ENCODE data around the gene TRIM56. TPM values are rescaled to one million over a fixed set of nuclear protein-coding genes. Genes with fewer than 3 reads are reported as not detected.
A peak's percentile ranks its signal among the peaks of the same experiment; 100 is the strongest.
"Not testable (repeated sequence)": the region's sequence is repeated elsewhere in the genome, so short reads cannot be mapped to it uniquely, and the experiment has no call there.

TRIM56 gene
- total and polyA plus RNA-seq, 2 donors (not counting 1 experiment from before 2014, with no cell fraction given), result 6.0 to 27.6 TPM

- TF ChIP-seq EZH2 (IDR thresholded peaks at IDR 0.05; ENCODE audit: low read length, missing control alignments) (no peak), CTCF (conservative IDR thresholded peaks at IDR 0.05 in 1 of 2, IDR thresholded peaks at IDR 0.05 in 1 of 2; ENCODE audit: low read depth in 1 of 2, low read length in 2 of 2) (no peak)
- Histone ChIP-seq H2AFZ (ENCODE audit: low read length) (no peak overlapping the region), H3K9ac (ENCODE audit: insufficient read depth, low read length) (peak overlapping the region; percentile 61), H3K27ac (ENCODE audit: insufficient read depth, low read length) (peak overlapping the region; percentile 73), H3K4me3 (replicated peaks in 1 of 4; ENCODE audit: control extremely low read depth in 1 of 4, insufficient read depth in 1 of 4, low read depth in 3 of 4, low read length in 4 of 4) (peak overlapping the region; percentile 59 to 83 (median 72)), H3K27me3 (ENCODE audit: control insufficient read depth, insufficient read depth, low read length) (no peaks in the 10 kb centered on the region), H3K4me1 (ENCODE audit: control insufficient read depth, extremely low read depth, insufficient read depth, low read length) (peaks cover 22% of the 10 kb centered on the region), H3K4me2 (ENCODE audit: extremely low read depth, insufficient read depth, low read length) (peak overlapping the region; percentile 81), H3K36me3 (ENCODE audit: control insufficient read depth, insufficient read depth, low read length) (peaks cover 21% of the 10 kb centered on the region), H3K79me2 (ENCODE audit: control insufficient read depth, insufficient read depth, low read length) (peaks cover 39% of the 10 kb centered on the region), H4K20me1 (ENCODE audit: control insufficient read depth, extremely low read depth, insufficient read depth, low read length) (no peaks in the 10 kb centered on the region), H3K9me3 (ENCODE audit: control insufficient read depth, insufficient read depth, low read depth, low read length) (no peaks in the 10 kb centered on the region)
- DNase-seq (ENCODE audit: low read depth in 2 of 2), result no peak
Measured at GRCh38 chr7:101128040-101128834, 43.0 kb downstream of the TRIM56 start.

GRCh38 chr7:101129603-101130117 lies 44.4 kb downstream of the TRIM56 start:
- DNase-seq (ENCODE audit: low read depth in 2 of 2), result no peak
- Histone ChIP-seq H3K4me2 (ENCODE audit: extremely low read depth, insufficient read depth, low read length) (peak overlapping the region; percentile 18), H3K4me1 (ENCODE audit: control insufficient read depth, extremely low read depth, insufficient read depth, low read length) (peaks cover 26% of the 10 kb centered on the region), H3K4me3 (replicated peaks in 1 of 4; ENCODE audit: control extremely low read depth in 1 of 4, insufficient read depth in 1 of 4, low read depth in 3 of 4, low read length in 4 of 4) (peak overlapping the region in 1 of 4 experiments; percentile 57), H3K27me3 (ENCODE audit: control insufficient read depth, insufficient read depth, low read length) (no peaks in the 10 kb centered on the region), H2AFZ (ENCODE audit: low read length) (no peak overlapping the region), H3K9me3 (ENCODE audit: control insufficient read depth, insufficient read depth, low read depth, low read length) (no peaks in the 10 kb centered on the region), H3K36me3 (ENCODE audit: control insufficient read depth, insufficient read depth, low read length) (peaks cover 29% of the 10 kb centered on the region), H4K20me1 (ENCODE audit: control insufficient read depth, extremely low read depth, insufficient read depth, low read length) (no peaks in the 10 kb centered on the region), H3K27ac (ENCODE audit: insufficient read depth, low read length) (peak overlapping the region; percentile 29), H3K79me2 (ENCODE audit: control insufficient read depth, insufficient read depth, low read length) (peaks cover 41% of the 10 kb centered on the region), H3K9ac (ENCODE audit: insufficient read depth, low read length) (no peak overlapping the region)
- TF ChIP-seq CTCF (conservative IDR thresholded peaks at IDR 0.05 in 1 of 2, IDR thresholded peaks at IDR 0.05 in 1 of 2; ENCODE audit: low read depth in 1 of 2, low read length in 2 of 2) (no peak), EZH2 (IDR thresholded peaks at IDR 0.05; ENCODE audit: low read length, missing control alignments) (no peak)

- not testable (repeated sequence) for H2AFZ ChIP-seq (ENCODE audit: low read length); H4K20me1 ChIP-seq (ENCODE audit: control insufficient read depth, extremely low read depth, insufficient read depth, low read length); H3K4me3 ChIP-seq (replicated peaks in 1 of 4; ENCODE audit: control extremely low read depth in 1 of 4, insufficient read depth in 1 of 4, low read depth in 3 of 4, low read length in 4 of 4); DNase-seq (ENCODE audit: low read depth in 2 of 2); H3K4me2 ChIP-seq (ENCODE audit: extremely low read depth, insufficient read depth, low read length); H3K27me3 ChIP-seq (ENCODE audit: control insufficient read depth, insufficient read depth, low read length); H3K9me3 ChIP-seq (ENCODE audit: control insufficient read depth, insufficient read depth, low read depth, low read length); H3K9ac ChIP-seq (ENCODE audit: insufficient read depth, low read length)
- H3K36me3 ChIP-seq (ENCODE audit: control insufficient read depth, insufficient read depth, low read length), result peaks cover 39% of the 10 kb centered on the region
- peaks cover 30% of the 10 kb centered on the region for H3K79me2 ChIP-seq (ENCODE audit: control insufficient read depth, insufficient read depth, low read length)
- H3K27ac ChIP-seq (ENCODE audit: insufficient read depth, low read length), result peak overlapping the region; percentile 33
- H3K4me1 ChIP-seq (ENCODE audit: control insufficient read depth, extremely low read depth, insufficient read depth, low read length), result peaks cover 32% of the 10 kb centered on the region
Measured at GRCh38 chr7:101132626-101133600, 47.6 kb downstream of the TRIM56 start.
